ENCODE results near the gene DCTPP1. TPM values are rescaled to one million over a fixed set of nuclear protein-coding genes. Genes with fewer than 3 reads are reported as not detected.

Gene DCTPP1
- total RNA-seq, 1 experiment from 2014 or later = 125 TPM

GRCh38 chr16:30407804-30408534 lies 21.9 kb downstream of the DCTPP1 start:
- peak; percentile 42 for ATAC-seq
- Histone ChIP-seq H3K4me2 (ENCODE audit: low read length) (peak overlapping the region; percentile 88), H3K9ac (ENCODE audit: low read length) (peak overlapping the region; percentile 88), H3K9me3 (ENCODE audit: control insufficient read depth in 1 of 2, insufficient read depth in 1 of 2, low read depth in 1 of 2, low read length in 2 of 2) (no peaks in the 10 kb centered on the region), H3K27me3 (ENCODE audit: insufficient read depth, low read length) (no peaks in the 10 kb centered on the region), H3K4me1 (ENCODE audit: control insufficient read depth in 1 of 2, insufficient read depth in 2 of 2, low read length in 2 of 2) (peaks cover 18 to 28% of the 10 kb centered on the region in 2 experiments), H3K79me2 (ENCODE audit: insufficient read depth, low read length) (peaks cover 35% of the 10 kb centered on the region), H3K9me2 (ENCODE audit: insufficient read depth) (no peaks in the 10 kb centered on the region), H3K27ac (ENCODE audit: low read depth, low read length) (peak overlapping the region; percentile 87), H2AFZ (ENCODE audit: low read depth, low read length, poor library complexity, severe bottlenecking) (peak overlapping the region; percentile 5), H3K36me3 (ENCODE audit: control insufficient read depth in 1 of 2, insufficient read depth in 2 of 2, low read length in 2 of 2) (peaks cover 2 to 15% of the 10 kb centered on the region in 2 experiments; a peak in 1 of 4 replicates), H3K4me3 (replicated peaks in 1 of 2; ENCODE audit: low read depth in 1 of 2, low read length in 2 of 2) (peak overlapping the region; percentile 80 to 93), H4K20me1 (ENCODE audit: insufficient read depth) (no peaks in the 10 kb centered on the region)
- ChIA-PET CTCF (interaction anchor here (0.9 to 2.1 kb wide), 8 partner anchors 10 to 316 kb away, joined by 3 to 34 read pairs (median 4); partner anchors contain the start of genes DCTPP1, PRR14, TBX6 and ZNF48), POLR2A (interaction anchor here (1.3 to 2.7 kb wide), 5 partner anchors 10 to 72 kb away, joined by 3 to 10 read pairs (median 9); partner anchors contain the start of genes TBC1D10B and ZNF48), RAD21 (ENCODE audit: low non-redundant PET in 1 of 2, low total read pairs in 2 of 2, uncharacterized antibody in 2 of 2, unreplicated experiment in 2 of 2) (interaction anchor here (0.6 to 1.0 kb wide), 6 partner anchors 10 to 96 kb away, joined by 3 to 6 read pairs (median 4); no protein-coding TSS in a partner anchor)
- intact Hi-C loops (cut with micrococcal nuclease) = loop anchor here (2.0 to 5.0 kb wide), 2 partner anchors 37 to 316 kb away; partner anchors contain the start of genes TBC1D10B and TBX6
- TF ChIP-seq CEBPB (IDR thresholded peaks at IDR 0.05; ENCODE audit: low read depth) = no peak
- peak; percentile 27; the same call in 1 of the 2 replicates for TF ChIP-seq ZFX (IDR thresholded peaks at IDR 0.05)
- DNase-seq (ENCODE audit: low read depth, low spot score) = no peak
- no TSS peak for BruUV-seq (replicated peaks)

GRCh38 chr16:30407102-30407803 lies 22.6 kb downstream of the DCTPP1 start, which contains the start of gene ZNF771:
Gene ZNF771 (plus strand): TSS chr16:30407606. CDS start chr16:30408054, 448 bp downstream.
- Histone ChIP-seq H2AFZ (ENCODE audit: low read depth, low read length, poor library complexity, severe bottlenecking) (peak within 1 kb of the TSS; percentile 5), H3K36me3 (ENCODE audit: control insufficient read depth in 1 of 2, insufficient read depth in 2 of 2, low read length in 2 of 2) (peaks cover 2 to 10% of the 10 kb centered on the region in 2 experiments; a peak in 1 of 4 replicates), H4K20me1 (ENCODE audit: insufficient read depth) (no peaks in the 10 kb centered on the region), H3K4me3 (replicated peaks in 1 of 2; ENCODE audit: low read depth in 1 of 2, low read length in 2 of 2) (peak within 1 kb of the TSS; percentile 80 to 93), H3K27me3 (ENCODE audit: insufficient read depth, low read length) (no peaks in the 10 kb centered on the region), H3K4me1 (ENCODE audit: control insufficient read depth in 1 of 2, insufficient read depth in 2 of 2, low read length in 2 of 2) (peaks cover 18 to 26% of the 10 kb centered on the region in 2 experiments), H3K9me2 (ENCODE audit: insufficient read depth) (no peaks in the 10 kb centered on the region), H3K4me2 (ENCODE audit: low read length) (peak within 1 kb of the TSS; percentile 88), H3K9ac (ENCODE audit: low read length) (peak within 1 kb of the TSS; percentile 88), H3K9me3 (ENCODE audit: control insufficient read depth in 1 of 2, insufficient read depth in 1 of 2, low read depth in 1 of 2, low read length in 2 of 2) (no peaks in the 10 kb centered on the region), H3K27ac (ENCODE audit: low read depth, low read length) (peak within 1 kb of the TSS; percentile 87), H3K79me2 (ENCODE audit: insufficient read depth, low read length) (peaks cover 29% of the 10 kb centered on the region)
- POLR2A ChIA-PET = interaction anchor here (1.3 to 2.7 kb wide), 5 partner anchors 10 to 72 kb away, joined by 3 to 10 read pairs (median 9); partner anchors contain the start of genes TBC1D10B and ZNF48
- CTCF ChIA-PET = interaction anchor here (0.9 to 1.7 kb wide), 8 partner anchors 10 to 315 kb away, joined by 3 to 5 read pairs (median 4); partner anchors contain the start of genes DCTPP1, PRR14, TBX6 and ZNF48
- DNase-seq (ENCODE audit: low read depth, low spot score) (peak; percentile 73), ATAC-seq (peak; percentile 87)
- RAD21 ChIA-PET (ENCODE audit: low non-redundant PET in 1 of 2, low total read pairs in 2 of 2, uncharacterized antibody in 2 of 2, unreplicated experiment in 2 of 2) = interaction anchor here (0.6 to 1.0 kb wide), 4 partner anchors 10 to 97 kb away, joined by 3 to 6 read pairs (median 4); no protein-coding TSS in a partner anchor
- intact Hi-C loops (cut with micrococcal nuclease) = loop anchor here (5.0 kb wide), 1 partner anchor 315 kb away; the partner anchor contains the start of gene TBX6
- TSS peak; percentile 85 for BruUV-seq (replicated peaks)
- TF ChIP-seq ATF3 (IDR thresholded peaks at IDR 0.05) = no peak
- peak; percentile 90 for TF ChIP-seq ZFX (IDR thresholded peaks at IDR 0.05)
- TF ChIP-seq POLR2AphosphoS5 (IDR thresholded peaks at IDR 0.05; ENCODE audit: low read depth, low read length) = peak; percentile 89
- TF ChIP-seq EGR1 (IDR thresholded peaks at IDR 0.05; ENCODE audit: low read depth) = peak; percentile 87
- no peak for TF ChIP-seq ELF1 (IDR thresholded peaks at IDR 0.05; ENCODE audit: borderline replicate concordance, low read depth)
- TF ChIP-seq SP1 (IDR thresholded peaks at IDR 0.05; ENCODE audit: low read depth) = peak; percentile 64
- TF ChIP-seq, protein P1, sequence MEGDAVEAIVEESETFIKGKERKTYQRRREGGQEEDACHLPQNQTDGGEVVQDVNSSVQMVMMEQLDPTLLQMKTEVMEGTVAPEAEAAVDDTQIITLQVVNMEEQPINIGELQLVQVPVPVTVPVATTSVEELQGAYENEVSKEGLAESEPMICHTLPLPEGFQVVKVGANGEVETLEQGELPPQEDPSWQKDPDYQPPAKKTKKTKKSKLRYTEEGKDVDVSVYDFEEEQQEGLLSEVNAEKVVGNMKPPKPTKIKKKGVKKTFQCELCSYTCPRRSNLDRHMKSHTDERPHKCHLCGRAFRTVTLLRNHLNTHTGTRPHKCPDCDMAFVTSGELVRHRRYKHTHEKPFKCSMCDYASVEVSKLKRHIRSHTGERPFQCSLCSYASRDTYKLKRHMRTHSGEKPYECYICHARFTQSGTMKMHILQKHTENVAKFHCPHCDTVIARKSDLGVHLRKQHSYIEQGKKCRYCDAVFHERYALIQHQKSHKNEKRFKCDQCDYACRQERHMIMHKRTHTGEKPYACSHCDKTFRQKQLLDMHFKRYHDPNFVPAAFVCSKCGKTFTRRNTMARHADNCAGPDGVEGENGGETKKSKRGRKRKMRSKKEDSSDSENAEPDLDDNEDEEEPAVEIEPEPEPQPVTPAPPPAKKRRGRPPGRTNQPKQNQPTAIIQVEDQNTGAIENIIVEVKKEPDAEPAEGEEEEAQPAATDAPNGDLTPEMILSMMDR (IDR thresholded peaks at IDR 0.05 in 2 of 3, conservative IDR thresholded peaks at IDR 0.05 in 1 of 3; ENCODE audit: borderline replicate concordance in 1 of 3, insufficient read depth in 1 of 3, low read depth in 2 of 3, low read length in 2 of 3) = no peak
- peak; percentile 4 for TF ChIP-seq YY1 (IDR thresholded peaks at IDR 0.05; ENCODE audit: extremely low read depth, insufficient replicate concordance, low read depth, low read length)
- no peak for TF ChIP-seq FOSL1 (IDR thresholded peaks at IDR 0.05; ENCODE audit: low read depth)
- TF ChIP-seq JUND (IDR thresholded peaks at IDR 0.05) = no peak
- TF ChIP-seq CEBPB (IDR thresholded peaks at IDR 0.05; ENCODE audit: low read depth) = no peak
- TF ChIP-seq RAD21 (IDR thresholded peaks at IDR 0.05; ENCODE audit: low read depth) = no peak
- TF ChIP-seq EZH2 (IDR thresholded peaks at IDR 0.05) = no peak
- TF ChIP-seq TCF7L2 (IDR thresholded peaks at IDR 0.05; ENCODE audit: borderline replicate concordance, extremely low read depth, insufficient read depth, insufficient read length) = no peak
